AG04449 (cell line): ENCODE results near the gene CNOT10.
A peak's percentile ranks its signal among the peaks of the same experiment; 100 is the strongest.

Experiments used
- CTCF ChIA-PET: fragments of 350-600 bp; formaldehyde crosslinking; extraction: SDS; loops from one replicate; lab custom pipeline; 2021; ENCODE audit warnings: antibody characterized with exemption; lab: Yijun Ruan, JAX
- POLR2A ChIA-PET: fragments of 400-600, 350-600 bp; formaldehyde crosslinking; extraction: SDS; loops from one replicate; lab custom pipeline; 2020; ENCODE audit warnings: antibody characterized with exemption, inconsistent platforms; lab: Yijun Ruan, JAX
- DNase-seq: peaks from one replicate; pipeline ENCODE4 v3.0.0-alpha.2; 2010; ENCODE audit warnings: low read depth, low spot score
- H3K4me3 ChIP-seq: 2 replicates; pipeline ENCODE4 v1.5.1; 2011; ENCODE audit warnings: low read depth, mild to moderate bottlenecking, control low read depth, low read length
- TF ChIP-seq, protein P1 (sequence below): IDR thresholded peaks from one replicate; pipeline ENCODE4 v1.5.1; 2011; ENCODE audit warnings: mild to moderate bottlenecking, moderate library complexity, low read length, control low read depth, inconsistent platforms; ENCODE audit not compliant: insufficient read depth; ENCODE audit errors: missing control alignments

The CNOT10 gene

DNA sequence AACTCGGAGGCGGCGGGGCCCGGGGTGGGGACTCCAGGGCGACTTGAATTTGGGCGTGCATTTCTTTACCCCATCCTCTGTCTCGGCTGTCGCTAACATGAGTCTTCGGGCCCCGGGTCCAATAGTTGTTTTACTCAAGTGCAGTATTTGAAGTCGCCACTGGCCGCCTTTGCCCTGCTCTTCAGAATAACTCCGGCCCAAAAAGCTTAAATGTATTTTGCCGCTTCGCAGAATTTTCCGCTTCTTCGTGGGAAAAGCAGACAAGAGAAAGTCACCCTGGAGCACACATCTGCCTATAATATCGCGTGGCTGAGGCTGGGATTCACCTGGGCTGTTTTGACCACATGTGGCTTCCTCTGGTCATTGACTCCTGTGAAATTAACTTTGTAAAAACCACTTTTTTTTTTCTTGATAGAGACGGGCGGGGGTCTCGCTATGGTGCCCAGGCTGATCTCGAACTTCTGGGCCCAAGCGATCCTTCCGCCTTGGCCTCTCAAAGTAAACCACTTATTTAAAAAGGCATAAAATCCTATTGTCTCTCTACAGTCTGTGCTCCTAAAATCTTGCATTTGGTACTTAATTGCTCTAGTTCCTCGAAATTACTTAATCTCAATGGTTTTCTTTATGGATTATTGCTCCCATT lies 676 bp downstream of the CNOT10 start:
- H3K4me3 ChIP-seq = peak overlapping the region; percentile 89
- TF ChIP-seq, protein P1, sequence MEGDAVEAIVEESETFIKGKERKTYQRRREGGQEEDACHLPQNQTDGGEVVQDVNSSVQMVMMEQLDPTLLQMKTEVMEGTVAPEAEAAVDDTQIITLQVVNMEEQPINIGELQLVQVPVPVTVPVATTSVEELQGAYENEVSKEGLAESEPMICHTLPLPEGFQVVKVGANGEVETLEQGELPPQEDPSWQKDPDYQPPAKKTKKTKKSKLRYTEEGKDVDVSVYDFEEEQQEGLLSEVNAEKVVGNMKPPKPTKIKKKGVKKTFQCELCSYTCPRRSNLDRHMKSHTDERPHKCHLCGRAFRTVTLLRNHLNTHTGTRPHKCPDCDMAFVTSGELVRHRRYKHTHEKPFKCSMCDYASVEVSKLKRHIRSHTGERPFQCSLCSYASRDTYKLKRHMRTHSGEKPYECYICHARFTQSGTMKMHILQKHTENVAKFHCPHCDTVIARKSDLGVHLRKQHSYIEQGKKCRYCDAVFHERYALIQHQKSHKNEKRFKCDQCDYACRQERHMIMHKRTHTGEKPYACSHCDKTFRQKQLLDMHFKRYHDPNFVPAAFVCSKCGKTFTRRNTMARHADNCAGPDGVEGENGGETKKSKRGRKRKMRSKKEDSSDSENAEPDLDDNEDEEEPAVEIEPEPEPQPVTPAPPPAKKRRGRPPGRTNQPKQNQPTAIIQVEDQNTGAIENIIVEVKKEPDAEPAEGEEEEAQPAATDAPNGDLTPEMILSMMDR = no peak
- ChIA-PET CTCF (interaction anchor here (0.9 to 2.4 kb wide), 3 partner anchors 11 to 218 kb away, joined by 3 to 6 read pairs (median 4); no protein-coding TSS in a partner anchor), POLR2A (interaction anchor here (0.6 kb wide), 1 partner anchor 443 kb away, joined by 3 read pairs; no protein-coding TSS in a partner anchor)
- DNase-seq = no peak

DNA sequence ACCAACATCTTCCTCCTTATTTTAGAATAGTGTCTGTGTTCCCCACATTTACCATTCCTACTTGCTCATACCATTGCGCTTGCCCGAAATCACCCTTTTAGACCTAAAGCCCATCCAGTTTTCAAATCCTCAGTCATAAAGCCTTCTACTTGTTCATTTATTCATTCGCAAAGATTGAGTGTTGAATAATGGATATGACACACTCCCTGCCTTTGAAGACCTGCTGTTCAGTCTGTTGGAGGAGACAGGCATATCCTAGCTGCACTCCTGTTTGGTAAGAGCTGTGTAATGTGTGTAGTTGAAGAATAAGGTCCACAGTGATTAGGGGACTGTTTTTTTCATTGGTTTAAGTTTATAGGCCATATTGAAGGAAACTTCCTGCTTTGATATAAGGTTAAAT lies 1.7 kb downstream of the CNOT10 start:
- TF ChIP-seq, protein P1 = no peak
- H3K4me3 ChIP-seq = no peak overlapping the region
- ChIA-PET CTCF (no interaction called here), POLR2A (no interaction called here)
- no peak for DNase-seq

DNA sequence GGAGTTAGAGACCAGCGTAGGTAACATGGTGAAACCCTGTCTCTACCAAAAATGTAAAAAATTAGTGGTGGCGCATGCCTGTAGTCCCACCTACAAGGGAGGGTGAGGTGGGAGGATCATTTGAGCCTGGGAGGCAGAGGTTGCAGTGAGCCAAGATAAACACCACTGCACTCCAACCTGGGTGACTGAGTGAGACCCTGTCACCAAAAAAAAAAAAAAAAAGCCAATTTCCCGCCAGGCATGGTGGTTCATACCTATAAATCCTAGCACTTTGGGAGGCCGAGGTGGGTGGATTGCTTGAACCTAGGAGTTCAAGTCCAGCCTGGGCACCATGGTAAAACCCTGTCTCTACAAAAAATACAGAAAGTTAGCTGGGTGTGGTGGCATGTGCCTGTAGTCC lies 6.9 kb downstream of the CNOT10 start:
- no peak for DNase-seq
- H3K4me3 ChIP-seq = no peak overlapping the region
- TF ChIP-seq, protein P1 = no peak
- POLR2A ChIA-PET = no interaction called here
- CTCF ChIA-PET = no interaction called here

DNA sequence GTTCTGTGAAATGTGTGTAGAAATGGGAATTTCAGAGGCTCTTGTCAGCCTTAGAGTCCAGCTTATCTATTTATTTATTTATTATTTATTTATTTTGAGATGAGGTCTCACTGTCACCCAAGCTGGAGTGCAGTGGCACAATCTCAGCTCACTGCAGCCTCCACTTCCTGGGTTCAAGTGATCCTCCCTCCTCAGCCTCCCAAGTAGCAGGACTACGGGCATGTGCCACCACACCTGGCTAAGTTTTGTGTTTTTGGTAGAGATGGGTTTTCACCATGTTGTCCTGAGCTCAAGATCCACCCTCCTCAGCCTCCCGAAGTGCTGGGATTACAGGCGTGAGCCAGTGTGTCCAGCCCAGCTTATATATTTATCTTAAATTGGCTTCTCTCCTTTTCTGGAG lies 11.5 kb downstream of the CNOT10 start:
- DNase-seq = no peak
- ChIA-PET POLR2A (no interaction called here), CTCF (interaction anchor here (1.7 kb wide), 1 partner anchor 12 kb away, joined by 6 read pairs; the partner anchor contains the start of gene CNOT10)
- no peak overlapping the region for H3K4me3 ChIP-seq
- TF ChIP-seq, protein P1 = no peak

DNA sequence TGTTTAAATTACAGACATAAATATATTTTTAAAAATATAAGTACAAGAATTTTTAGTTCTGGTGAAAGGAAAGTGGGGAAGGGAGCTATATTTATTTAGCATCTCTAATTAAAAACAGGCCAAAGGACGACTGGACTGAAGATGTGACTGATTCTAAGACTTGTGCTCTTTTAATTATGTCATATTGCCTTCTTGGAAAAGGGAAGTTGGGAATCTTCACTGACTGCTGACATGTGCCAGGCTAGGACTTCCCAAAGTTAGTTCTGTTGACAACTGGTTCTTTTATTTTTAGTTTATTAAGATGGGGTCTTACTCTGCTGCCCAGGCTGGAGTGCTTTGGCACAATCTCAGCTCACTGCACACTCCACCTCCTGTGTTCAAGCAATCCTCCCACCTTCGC lies 13.5 kb downstream of the CNOT10 start:
- POLR2A ChIA-PET = no interaction called here

DNA sequence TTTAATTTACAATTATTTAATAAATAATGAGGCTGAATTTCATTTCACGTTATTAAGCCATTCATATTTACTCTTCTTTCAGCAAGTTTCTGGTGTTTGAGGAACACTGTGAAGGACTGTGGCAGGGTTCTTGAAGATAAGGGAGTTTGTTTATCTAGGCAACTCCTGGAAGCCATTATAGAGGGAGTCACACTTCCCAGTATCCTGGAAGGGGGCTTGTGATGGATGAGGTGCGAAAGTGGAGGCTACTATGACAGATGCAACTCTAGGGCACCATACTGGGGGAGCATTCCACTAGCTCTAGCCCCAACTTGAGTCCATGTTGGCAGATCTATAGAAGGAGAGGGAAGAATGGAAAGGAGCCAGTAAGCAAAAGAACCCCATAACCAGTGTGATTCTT lies 14.4 kb downstream of the CNOT10 start:
- no peak for DNase-seq
- H3K4me3 ChIP-seq = no peak overlapping the region
- CTCF ChIA-PET = interaction anchor here (1.2 kb wide), 1 partner anchor 1087 kb away, joined by 5 read pairs; no protein-coding TSS in a partner anchor
- TF ChIP-seq, protein P1 = no peak
- POLR2A ChIA-PET = no interaction called here

More for the DNA sequence above, 13.5 kb downstream of the CNOT10 start:
- H3K4me3 ChIP-seq = no peak overlapping the region
- TF ChIP-seq, protein P1 = no peak
- CTCF ChIA-PET = interaction anchor here (0.8 kb wide), 1 partner anchor 188 kb away, joined by 3 read pairs; no protein-coding TSS in a partner anchor
- no peak for DNase-seq
